ENCODE results near the gene CDH8. TPM values are rescaled to one million over a fixed set of nuclear protein-coding genes. Genes with fewer than 3 reads are reported as not detected.

Gene CDH8
- total and polyA plus RNA-seq, 2 donors (not counting 3 experiments of a cell fraction or from before 2014, with no cell fraction given), result not detected

DNA sequence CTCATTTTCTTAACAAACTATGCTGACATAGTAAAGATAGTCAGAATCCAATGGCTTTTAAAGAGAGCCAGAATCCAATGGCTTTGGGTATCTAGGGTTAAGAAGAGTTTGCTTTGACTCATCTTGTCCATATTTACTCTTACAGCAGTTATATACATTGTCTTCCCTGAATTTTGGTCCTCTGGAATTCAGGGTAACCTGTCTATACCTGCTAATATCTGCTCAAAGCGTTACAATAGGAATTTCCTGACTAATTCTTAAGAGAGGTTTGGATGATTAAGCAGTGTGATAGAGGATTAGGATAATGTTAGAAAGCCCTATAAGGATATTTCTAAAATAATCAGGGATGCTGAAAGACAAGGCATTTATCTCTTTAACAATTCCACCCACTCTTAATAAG is 2.0 kb upstream of the CDH8 start:
- Histone ChIP-seq H4K20me1 (replicated peaks; ENCODE audit: control insufficient read depth, extremely low read depth, insufficient read depth, low read length) (no peaks in the 10 kb centered on the region), H3K36me3 (ENCODE audit: control insufficient read depth in 2 of 2, extremely low read depth in 1 of 2, insufficient read depth in 2 of 2, low read length in 2 of 2) (no peaks in the 10 kb centered on the region), H3K9me3 (replicated peaks; ENCODE audit: control insufficient read depth, insufficient read depth, low read length) (no peaks in the 10 kb centered on the region), H3K4me3 (replicated peaks in 1 of 3; ENCODE audit: insufficient read depth in 1 of 3, low read depth in 1 of 3, low read length in 3 of 3) (no peak overlapping the region), H3K27me3 (ENCODE audit: control insufficient read depth in 2 of 2, insufficient read depth in 2 of 2, low read length in 2 of 2) (peaks cover 2 to 3% of the 10 kb centered on the region in 2 experiments), H3K4me2 (ENCODE audit: insufficient read depth, low read length) (no peak overlapping the region), H2AFZ (ENCODE audit: low read depth, low read length) (no peak overlapping the region), H3K27ac (ENCODE audit: insufficient read depth, low read depth, low read length) (no peak overlapping the region), H3K9ac (replicated peaks; ENCODE audit: extremely low read depth, insufficient read depth, low read length) (no peak overlapping the region), H3K9me1 (replicated peaks; ENCODE audit: control insufficient read depth, extremely low read depth, insufficient read depth, low read length) (no peaks in the 10 kb centered on the region), H3K4me1 (ENCODE audit: control insufficient read depth, extremely low read depth, insufficient read depth, low read length) (no peaks in the 10 kb centered on the region), H3K79me2 (ENCODE audit: control insufficient read depth, insufficient read depth, low read length) (no peaks in the 10 kb centered on the region)
- dilution Hi-C loops (cut with MboI; ENCODE audit: extremely low pct_ligation_motif_present, low sequenced_read_pairs) (no loop called here), intact Hi-C loops (cut with micrococcal nuclease) (no loop called here)
- TF ChIP-seq GATA2 (IDR thresholded peaks at IDR 0.05; ENCODE audit: insufficient read depth, insufficient read length, low read depth, low read length) (no peak), EZH2 (IDR thresholded peaks at IDR 0.05; ENCODE audit: borderline replicate concordance, low read depth, low read length, severe bottlenecking) (no peak), JUN (IDR thresholded peaks at IDR 0.05; ENCODE audit: borderline replicate concordance, insufficient read depth, insufficient read length, low read depth) (no peak), FOS (IDR thresholded peaks at IDR 0.05; ENCODE audit: borderline replicate concordance, insufficient read depth, low read length) (no peak), POLR2A (IDR thresholded peaks at IDR 0.05; ENCODE audit: low read depth, low read length) (no peak), POLR2AphosphoS5 (IDR thresholded peaks at IDR 0.05; ENCODE audit: insufficient read depth, low read depth, low read length) (no peak)
- TF ChIP-seq, protein P1, sequence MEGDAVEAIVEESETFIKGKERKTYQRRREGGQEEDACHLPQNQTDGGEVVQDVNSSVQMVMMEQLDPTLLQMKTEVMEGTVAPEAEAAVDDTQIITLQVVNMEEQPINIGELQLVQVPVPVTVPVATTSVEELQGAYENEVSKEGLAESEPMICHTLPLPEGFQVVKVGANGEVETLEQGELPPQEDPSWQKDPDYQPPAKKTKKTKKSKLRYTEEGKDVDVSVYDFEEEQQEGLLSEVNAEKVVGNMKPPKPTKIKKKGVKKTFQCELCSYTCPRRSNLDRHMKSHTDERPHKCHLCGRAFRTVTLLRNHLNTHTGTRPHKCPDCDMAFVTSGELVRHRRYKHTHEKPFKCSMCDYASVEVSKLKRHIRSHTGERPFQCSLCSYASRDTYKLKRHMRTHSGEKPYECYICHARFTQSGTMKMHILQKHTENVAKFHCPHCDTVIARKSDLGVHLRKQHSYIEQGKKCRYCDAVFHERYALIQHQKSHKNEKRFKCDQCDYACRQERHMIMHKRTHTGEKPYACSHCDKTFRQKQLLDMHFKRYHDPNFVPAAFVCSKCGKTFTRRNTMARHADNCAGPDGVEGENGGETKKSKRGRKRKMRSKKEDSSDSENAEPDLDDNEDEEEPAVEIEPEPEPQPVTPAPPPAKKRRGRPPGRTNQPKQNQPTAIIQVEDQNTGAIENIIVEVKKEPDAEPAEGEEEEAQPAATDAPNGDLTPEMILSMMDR (IDR thresholded peaks at IDR 0.05; ENCODE audit: extremely low read depth in 1 of 2, insufficient read depth in 1 of 2, low read depth in 1 of 2, low read length in 2 of 2), result no peak
- TF ChIP-seq, protein P2, sequence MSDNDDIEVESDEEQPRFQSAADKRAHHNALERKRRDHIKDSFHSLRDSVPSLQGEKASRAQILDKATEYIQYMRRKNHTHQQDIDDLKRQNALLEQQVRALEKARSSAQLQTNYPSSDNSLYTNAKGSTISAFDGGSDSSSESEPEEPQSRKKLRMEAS (IDR thresholded peaks at IDR 0.05; ENCODE audit: insufficient read depth, insufficient read length), result no peak
- FAIRE-seq (no peak), DNase-seq (ENCODE audit: low read depth, low spot score) (no peak)
- CTCF ChIA-PET, result no interaction called here
- no TSS peak for BruUV-seq (replicated peaks)
- POLR2A ChIA-PET, result no interaction called here
